ENCODE data around the gene SORL1-AS1.

The SORL1-AS1 gene

GRCh38 chr11:121467965-121468364 is 15.2 kb upstream of the SORL1-AS1 start (continued):
- TF ChIP-seq RB1 (IDR thresholded peaks at IDR 0.05; ENCODE audit: borderline replicate concordance) (no peak), SREBF1 (IDR thresholded peaks at IDR 0.05; ENCODE audit: low read length) (no peak), SP1 (IDR thresholded peaks at IDR 0.05; ENCODE audit: low read depth, low read length) (peak; percentile 74), MLLT1 (IDR thresholded peaks at IDR 0.05) (peak; percentile 80), BMI1 (IDR thresholded peaks at IDR 0.05; ENCODE audit: borderline replicate concordance) (peak; percentile 71), ATF3 (IDR thresholded peaks at IDR 0.05; ENCODE audit: borderline replicate concordance, extremely low read depth, low read depth, low read length) (no peak), MAX (IDR thresholded peaks at IDR 0.05; ENCODE audit: low read depth, low read length) (peak; percentile 82), NFIC (IDR thresholded peaks at IDR 0.05; ENCODE audit: low read depth, low read length) (peak; percentile 94), KAT2A (conservative IDR thresholded peaks at IDR 0.05; ENCODE audit: control insufficient read depth, low read depth, low read length) (no peak), TCF12 (IDR thresholded peaks at IDR 0.05; ENCODE audit: low read depth, low read length) (peak; percentile 97), POU2F2 (IDR thresholded peaks at IDR 0.05; ENCODE audit: borderline replicate concordance, low read depth, low read length) (peak; percentile 87), DPF2 (IDR thresholded peaks at IDR 0.05) (peak; percentile 88), USF1 (IDR thresholded peaks at IDR 0.05; ENCODE audit: borderline replicate concordance, extremely low read length, insufficient read depth, low read depth, low read length) (no peak), PBX3 (IDR thresholded peaks at IDR 0.05; ENCODE audit: insufficient replicate concordance, low read depth, low read length) (peak; percentile 54), SUZ12 (IDR thresholded peaks at IDR 0.05; ENCODE audit: unreplicated experiment) (no peak), ZNF24 (IDR thresholded peaks at IDR 0.05) (no peak), RELA (IDR thresholded peaks at IDR 0.05; ENCODE audit: borderline replicate concordance, partially characterized antibody) (peak; percentile 98), PAX8 (IDR thresholded peaks at IDR 0.05) (no peak), CHD4 (IDR thresholded peaks at IDR 0.05) (no peak), IKZF1 (conservative IDR thresholded peaks at IDR 0.05) (peak; percentile 95), POLR2AphosphoS5 (IDR thresholded peaks at IDR 0.05; ENCODE audit: low read length) (0 out of 2 replicates have a peak, but pooled peaks have one; percentile 43), ZBTB33 (IDR thresholded peaks at IDR 0.05) (no peak), SMARCA5 (IDR thresholded peaks at IDR 0.05) (no peak), FOS (IDR thresholded peaks at IDR 0.05; ENCODE audit: borderline replicate concordance, extremely low read depth, insufficient read length) (no peak), IRF3 (IDR thresholded peaks at IDR 0.05) (no peak)
